HG03460 (cell line): ENCODE data around the gene SKOR1.

ENCODE experiments used
- ATAC-seq: cut with Tn5 transposase; IDR thresholded peaks from one replicate; pipeline ENCODE4 v1.9.1; 2021; ENCODE audit not compliant: unreplicated experiment

The SKOR1 gene

GRCh38 chr15:67819636-67820035, 5.7 kb upstream of the SKOR1 start:
- no peak for ATAC-seq

GRCh38 chr15:67820122-67820991, 5.0 kb upstream of the SKOR1 start:
- no peak for ATAC-seq

GRCh38 chr15:67820992-67821783, 4.1 kb upstream of the SKOR1 start:
- ATAC-seq = no peak

GRCh38 chr15:67821784-67822440, 3.4 kb upstream of the SKOR1 start:
- ATAC-seq = no peak

GRCh38 chr15:67822537-67823313, 2.6 kb upstream of the SKOR1 start:
- no peak for ATAC-seq

- ATAC-seq = no peak
Measured at GRCh38 chr15:67823314-67824196, 1.8 kb upstream of the SKOR1 start.

- no peak for ATAC-seq
Measured at GRCh38 chr15:67824197-67824968, 926 bp upstream of the SKOR1 start.

- no peak for ATAC-seq
Measured at GRCh38 chr15:67825881-67826716, 790 bp downstream of the SKOR1 start.

- ATAC-seq = no peak
Measured at GRCh38 chr15:67826717-67827561, 1.6 kb downstream of the SKOR1 start.

GRCh38 chr15:67827562-67828277, 2.4 kb downstream of the SKOR1 start:
- no peak for ATAC-seq

- ATAC-seq = no peak
Measured at GRCh38 chr15:67828278-67828968, 3.1 kb downstream of the SKOR1 start.

GRCh38 chr15:67828969-67829646, 3.8 kb downstream of the SKOR1 start:
- no peak for ATAC-seq

GRCh38 chr15:67829647-67830504, 4.6 kb downstream of the SKOR1 start:
- no peak for ATAC-seq

- ATAC-seq = no peak
Measured at GRCh38 chr15:67831363-67831762, 6.1 kb downstream of the SKOR1 start.
